Prostate gland (tissue), 2 donors: ENCODE data around the gene DCP1B. TPM values are rescaled to one million over a fixed set of nuclear protein-coding genes. Genes with fewer than 3 reads are reported as not detected.

Experiments
- DNase-seq: peaks from one replicate; pipeline ENCODE4 v3.0.0-alpha.2; 2019; ENCODE audit warnings: low spot score
- H3K27ac ChIP-seq, 2 donors: fragments of 200-600 bp; sonication (generic); 2 replicates each; pipeline ENCODE4 v1.5.1; 2017 to 2019
- H3K27me3 ChIP-seq: fragments of 200-600 bp; sonication (generic); replicated peaks from 2 replicates; pipeline ENCODE4 v1.5.1; 2019; ENCODE audit not compliant: insufficient read depth
- H3K36me3 ChIP-seq, 2 donors: fragments of 200-600 bp; sonication (generic); 1 replicate in 1 of 2; 2 replicates in 1 of 2; pipeline versions ENCODE4 v1.5.1 to v1.8.1; 2017 to 2019
- H3K4me1 ChIP-seq: fragments of 200-600 bp; sonication (generic); replicated peaks from 2 replicates; pipeline ENCODE4 v1.5.1; 2019
- H3K4me3 ChIP-seq, 2 donors: fragments of 200-600 bp; sonication (generic); 2 replicates each; pipeline ENCODE4 v1.5.1; 2017 to 2019
- H3K9me3 ChIP-seq: fragments of 200-600 bp; sonication (generic); 2 replicates; pipeline ENCODE4 v1.5.1; 2017
- CTCF ChIP-seq, 4 experiments: fragments of 200-600 bp in 2 of 4; fragments of 450-650 bp in 2 of 4; sonication (generic) in 2 of 4; IDR thresholded peaks; 1 replicate in 3 of 4; 2 replicates in 1 of 4; pipeline ENCODE4 v1.5.1; 2016 to 2019; ENCODE audit warnings: antibody characterized with exemption in 4 of 4, mild to moderate bottlenecking in 2 of 4, moderate library complexity in 2 of 4
- POLR2A ChIP-seq: fragments of 450-650 bp; IDR thresholded peaks from one replicate; pipeline ENCODE4 v1.6.1; 2016; ENCODE audit warnings: antibody characterized with exemption, mild to moderate bottlenecking
- POLR2AphosphoS5 ChIP-seq: sonication (generic); formaldehyde crosslinking; IDR thresholded peaks from one replicate; pipeline ENCODE4 v1.6.1; 2017; ENCODE audit warnings: antibody characterized with exemption
- WGBS: methylation state at CpG from one replicate; pipeline ENCODE4 v1.1.5; 2018; 5-methylcytosine and 5-hydroxymethylcytosine counted together
- intact Hi-C: fragments of 100-400 bp; cut with DNase I; formaldehyde crosslinking; loops from one replicate; pipeline ENCODE4 v1.14.2; 2022
- total RNA-seq, 2 donors: library from RNA; depleted of rRNA; stranded (reverse); fragments of >200 nt; gene quantifications; one replicate each; pipeline ENCODE4 v1.1.0, GENCODE V29; 2016

The DCP1B gene
- total RNA-seq, 2 donors from 2014 or later: 20.1 to 31.9 TPM

- WGBS: 76% methylated on average over 7 of the region's 7 CpGs
- DNase-seq: no peak
- H3K9me3 ChIP-seq: no peaks in the 10 kb centered on the region
- no peak overlapping the region for H3K4me3 ChIP-seq
- H3K36me3 ChIP-seq: no peaks in the 10 kb centered on the region
- H3K27me3 ChIP-seq: no peaks in the 10 kb centered on the region
- TF ChIP-seq POLR2A: no peak
- TF ChIP-seq POLR2AphosphoS5: no peak
- no peak for TF ChIP-seq CTCF (IDR thresholded peaks at IDR 0.05)
- intact Hi-C loops: no loop called here
- H3K4me1 ChIP-seq: no peaks in the 10 kb centered on the region
- no peak overlapping the region for H3K27ac ChIP-seq
These were observed 14.1 kb upstream of the DCP1B start for GRCh38 chr12:2018391-2018790.

GRCh38 chr12:2017546-2018337, 13.5 kb upstream of the DCP1B start:
- H3K4me3 ChIP-seq: no peak overlapping the region
- no peaks in the 10 kb centered on the region for H3K27me3 ChIP-seq
- H3K4me1 ChIP-seq: no peaks in the 10 kb centered on the region
- WGBS: 66% methylated on average over 12 of the region's 12 CpGs
- intact Hi-C loops: no loop called here
- H3K9me3 ChIP-seq: no peaks in the 10 kb centered on the region
- no peak for DNase-seq
- H3K27ac ChIP-seq: no peak overlapping the region
- H3K36me3 ChIP-seq: no peaks in the 10 kb centered on the region
- TF ChIP-seq POLR2A (no peak), CTCF (IDR thresholded peaks at IDR 0.05) (no peak), POLR2AphosphoS5 (no peak)

GRCh38 chr12:2016862-2017545, 12.7 kb upstream of the DCP1B start:
- WGBS: 81% methylated on average over 9 of the region's 9 CpGs
- Histone ChIP-seq H3K4me3 (no peak overlapping the region), H3K27ac (no peak overlapping the region), H3K4me1 (no peaks in the 10 kb centered on the region), H3K27me3 (no peaks in the 10 kb centered on the region), H3K36me3 (no peaks in the 10 kb centered on the region), H3K9me3 (no peaks in the 10 kb centered on the region)
- no peak for DNase-seq
- intact Hi-C loops: no loop called here
- TF ChIP-seq CTCF (IDR thresholded peaks at IDR 0.05): no peak
- TF ChIP-seq POLR2A: no peak
- TF ChIP-seq POLR2AphosphoS5: no peak

DNA sequence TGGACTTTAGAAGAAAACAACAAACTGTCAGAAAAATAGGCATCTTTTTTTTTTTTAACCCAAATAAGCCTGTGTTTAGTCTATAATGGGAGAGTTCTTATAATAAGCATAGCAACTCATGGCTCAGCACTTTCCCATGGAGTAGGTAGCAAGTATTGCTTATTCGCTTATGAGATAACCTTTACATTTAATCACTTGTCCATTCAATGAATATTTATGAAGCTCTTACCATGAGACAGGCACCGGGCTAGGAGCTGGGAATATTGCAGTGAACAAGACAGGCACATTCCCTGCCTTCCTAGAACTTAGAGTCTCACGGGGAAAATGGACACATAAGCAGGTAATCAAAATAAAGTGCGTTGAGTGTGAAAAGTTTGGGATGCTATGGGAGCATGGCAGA, 10.0 kb upstream of the DCP1B start:
- intact Hi-C loops: no loop called here
- H3K27ac ChIP-seq: peak overlapping the region; percentile 12 to 38
- H3K36me3 ChIP-seq: no peaks in the 10 kb centered on the region
- no peaks in the 10 kb centered on the region for H3K9me3 ChIP-seq
- no peaks in the 10 kb centered on the region for H3K27me3 ChIP-seq
- DNase-seq: no peak
- H3K4me1 ChIP-seq: no peaks in the 10 kb centered on the region
- no peak overlapping the region for H3K4me3 ChIP-seq
- 78% methylated on average over 4 of the region's 4 CpGs for WGBS
- TF ChIP-seq CTCF (IDR thresholded peaks at IDR 0.05) (no peak), POLR2AphosphoS5 (no peak), POLR2A (no peak)
